ENCODE data around the gene CCDC106. TPM values are rescaled to one million over a fixed set of nuclear protein-coding genes. Genes with fewer than 3 reads are reported as not detected.

CCDC106 gene
- total RNA-seq, 1 experiment from 2014 or later, result 47.8 TPM

- no peaks in the 10 kb centered on the region for H3K27me3 ChIP-seq (ENCODE audit: control insufficient read depth, insufficient read depth, low read length)
- CTCF ChIA-PET, result interaction anchor here (0.7 kb wide), 1 partner anchor 12 kb away, joined by 11 read pairs; no protein-coding TSS in a partner anchor
- ATAC-seq, result no peak
- POLR2A ChIA-PET, result no interaction called here
- peaks cover 21% of the 10 kb centered on the region for H3K4me1 ChIP-seq (ENCODE audit: control insufficient read depth, insufficient read depth, low read length)
- intact Hi-C loops (cut with micrococcal nuclease; ENCODE audit: unreplicated experiment), result no loop called here
- H3K27ac ChIP-seq (ENCODE audit: low read length), result peak overlapping the region; percentile 95
- no TSS peak for BruUV-seq (replicated peaks)
- peaks cover 3% of the 10 kb centered on the region; the same call in 1 of the 2 replicates for H3K36me3 ChIP-seq (ENCODE audit: control insufficient read depth, insufficient read depth, low read length)
- no peak for DNase-seq (ENCODE audit: low read depth, low spot score)
- peak overlapping the region; percentile 90 to 98 for H3K4me3 ChIP-seq (ENCODE audit: low read depth in 2 of 2, low read length in 2 of 2)
- in situ Hi-C loops (cut with HindIII; ENCODE audit: low pct_unique_long_range_greater_than_20kb, low sequenced_read_pairs), result no loop called here
- TF ChIP-seq CTCF (IDR thresholded peaks at IDR 0.05) (no peak), POLR2AphosphoS5 (IDR thresholded peaks at IDR 0.05; ENCODE audit: low read depth, low read length) (no peak), TCF7L2 (IDR thresholded peaks at IDR 0.05; ENCODE audit: low read depth, low read length) (no peak)
- H3K9me3 ChIP-seq (ENCODE audit: control insufficient read depth, insufficient read depth, low read depth, low read length), result no peaks in the 10 kb centered on the region
Observed at GRCh38 chr19:55635334-55635717, 12.7 kb upstream of the CCDC106 start.

- Histone ChIP-seq H3K27me3 (ENCODE audit: control insufficient read depth, insufficient read depth, low read length) (no peaks in the 10 kb centered on the region), H3K9me3 (ENCODE audit: control insufficient read depth, insufficient read depth, low read depth, low read length) (no peaks in the 10 kb centered on the region), H3K36me3 (ENCODE audit: control insufficient read depth, insufficient read depth, low read length) (peaks cover 3% of the 10 kb centered on the region; the same call in 1 of the 2 replicates), H3K27ac (ENCODE audit: low read length) (peak overlapping the region; percentile 95), H3K4me3 (ENCODE audit: low read depth in 2 of 2, low read length in 2 of 2) (peak overlapping the region; percentile 90 to 98), H3K4me1 (ENCODE audit: control insufficient read depth, insufficient read depth, low read length) (peaks cover 22% of the 10 kb centered on the region)
- intact Hi-C loops (cut with micrococcal nuclease; ENCODE audit: unreplicated experiment), result no loop called here
- POLR2A ChIA-PET, result no interaction called here
- in situ Hi-C loops (cut with HindIII; ENCODE audit: low pct_unique_long_range_greater_than_20kb, low sequenced_read_pairs), result no loop called here
- no peak for DNase-seq (ENCODE audit: low read depth, low spot score)
- ATAC-seq, result no peak
- no TSS peak for BruUV-seq (replicated peaks)
- no peak for TF ChIP-seq SIN3A (IDR thresholded peaks at IDR 0.05; ENCODE audit: borderline replicate concordance, insufficient read depth, low read depth, low read length)
- TF ChIP-seq TCF7L2 (IDR thresholded peaks at IDR 0.05; ENCODE audit: low read depth, low read length), result no peak
- TF ChIP-seq POLR2AphosphoS5 (IDR thresholded peaks at IDR 0.05; ENCODE audit: low read depth, low read length), result no peak
- no peak for TF ChIP-seq CTCF (IDR thresholded peaks at IDR 0.05)
- TF ChIP-seq REST (IDR thresholded peaks at IDR 0.05; ENCODE audit: insufficient read depth in 1 of 2, low read depth in 2 of 2, low read length in 1 of 2), result no peak
- CTCF ChIA-PET, result no interaction called here
Observed at GRCh38 chr19:55635856-55636440, 12.1 kb upstream of the CCDC106 start.
